NCI-H2196 treated with DMSO at 0.1 percent for 48 hours (cell line): Measurements from ENCODE around the gene C1QTNF3.
A peak's percentile ranks its signal among the peaks of the same experiment; 100 is the strongest.

Experiments
- DNase-seq: peaks from one replicate; lab custom pipeline; 2025; ENCODE audit not compliant: unreplicated experiment; lab: John Stamatoyannopoulos, UW

Gene C1QTNF3

DNA sequence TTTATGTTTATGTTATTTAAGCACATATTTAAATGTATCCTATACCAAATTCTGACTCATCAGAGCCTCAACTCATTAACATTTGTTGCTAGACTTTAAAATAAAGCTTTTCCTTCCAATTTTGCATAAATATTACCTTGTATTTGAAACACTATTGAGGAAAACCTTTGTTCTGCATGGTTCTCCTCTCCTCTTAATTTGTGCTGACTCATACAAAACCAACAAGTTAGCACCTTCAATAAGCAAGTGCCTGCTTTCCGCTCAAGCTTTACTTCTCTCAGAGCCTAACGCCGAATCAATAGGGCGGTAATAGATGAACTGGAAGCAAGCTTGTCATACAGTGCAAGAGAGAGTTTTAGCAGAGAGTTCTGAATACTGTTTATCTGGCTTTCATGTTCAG is 43.0 kb downstream of the C1QTNF3 start:
- no peak for DNase-seq

DNA sequence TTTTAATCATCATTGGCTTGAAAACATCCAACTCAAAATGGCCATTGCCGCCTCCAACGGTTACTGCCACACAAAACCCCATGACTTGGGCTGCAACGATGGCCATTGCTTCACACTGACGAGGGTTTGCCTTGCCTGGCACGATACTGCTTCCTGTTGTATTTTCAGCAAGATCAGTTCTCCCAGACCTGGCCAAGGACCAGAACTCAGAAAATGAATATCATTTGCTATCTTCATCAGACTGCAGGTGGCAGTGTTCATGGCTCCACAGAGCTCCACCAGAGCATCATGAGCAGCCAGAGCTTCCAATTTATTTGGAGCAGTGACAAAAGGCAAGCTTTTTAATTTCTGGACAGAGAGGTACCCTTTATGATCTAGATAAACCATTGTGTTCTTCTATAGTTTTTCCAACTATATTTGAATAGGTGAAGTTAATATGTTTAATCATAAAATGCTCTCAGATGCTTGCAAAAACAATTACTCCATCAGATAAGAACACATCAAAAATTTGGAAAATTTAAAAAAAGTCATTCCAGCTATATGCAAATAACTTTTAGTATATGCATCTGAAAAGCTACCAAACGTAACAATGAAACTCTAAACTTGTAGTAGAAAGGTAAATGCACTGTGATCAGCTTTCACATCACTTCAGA is 45.6 kb downstream of the C1QTNF3 start:
- DNase-seq = peak; percentile 96

DNA sequence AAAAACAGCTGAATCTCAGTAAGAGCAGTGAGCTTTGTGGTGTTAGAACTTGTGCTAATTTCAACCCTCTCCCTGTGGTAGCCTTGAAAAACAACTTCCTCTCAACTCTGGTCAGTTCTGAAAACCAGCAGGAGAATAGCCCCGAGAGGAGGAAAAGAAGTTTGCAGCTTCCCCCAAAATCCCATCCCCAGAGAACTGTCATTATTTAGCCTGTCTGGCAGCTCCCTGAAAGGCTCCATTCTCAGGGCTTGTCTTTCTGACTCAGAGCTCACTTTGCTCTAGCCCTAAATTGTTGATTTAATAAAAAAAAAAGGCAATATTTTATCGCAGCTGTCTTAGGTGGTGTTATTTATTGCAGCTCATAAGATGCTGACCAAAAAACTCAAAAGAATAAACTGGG is 47.1 kb downstream of the C1QTNF3 start:
- no peak for DNase-seq

GRCh38 chr5:33994845-33995244 is 48.2 kb downstream of the C1QTNF3 start:
- DNase-seq = no peak

DNA sequence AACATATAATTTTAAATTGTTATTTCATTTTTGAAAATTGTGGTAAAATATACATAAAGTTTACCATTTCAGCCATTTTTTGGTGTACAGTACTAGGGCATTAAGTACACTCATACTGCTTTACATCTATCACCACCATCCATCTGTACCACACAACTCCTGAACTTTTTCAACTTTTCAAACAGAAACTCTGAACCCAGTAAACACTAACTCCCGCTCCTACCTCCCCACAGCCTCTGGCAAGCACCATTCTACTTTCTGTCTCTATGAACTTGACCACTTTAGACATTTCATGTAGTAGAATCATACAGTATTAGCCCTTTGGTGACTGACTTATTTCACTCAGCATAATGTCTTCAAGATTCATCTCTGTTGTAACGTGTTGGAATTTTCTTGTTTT is 50.1 kb downstream of the C1QTNF3 start:
- no peak for DNase-seq

GRCh38 chr5:33985447-33985846 is 57.6 kb downstream of the C1QTNF3 start:
- DNase-seq = no peak

- DNase-seq = no peak
Observed at GRCh38 chr5:33984671-33985124, 58.3 kb downstream of the C1QTNF3 start, which contains the start of gene SLC45A2. TSS of gene SLC45A2 (minus strand) at chr5:33984693. CDS start at chr5:33984583, 110 bp downstream.

DNA sequence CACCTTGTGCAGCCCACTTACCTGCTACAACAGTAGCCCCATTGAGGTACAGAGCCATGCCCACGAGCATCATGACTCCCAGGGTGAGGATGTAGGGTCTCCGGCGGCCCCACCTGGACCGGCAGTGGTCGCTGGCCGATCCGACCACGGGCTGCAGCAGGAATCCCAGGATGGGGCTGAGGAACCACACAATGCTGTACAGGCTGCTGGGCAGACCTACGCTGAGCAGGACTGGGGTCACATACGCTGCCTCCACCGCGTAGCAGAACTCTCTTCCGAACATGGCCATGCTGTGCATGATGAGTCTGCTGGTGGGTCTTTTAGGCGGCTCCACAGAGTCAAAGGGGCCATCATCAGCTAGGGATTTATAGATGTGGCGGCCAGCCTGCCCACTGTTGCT is 58.8 kb downstream of the C1QTNF3 start:
- no peak for DNase-seq

GRCh38 chr5:33981408-33982162 is 61.4 kb downstream of the C1QTNF3 start:
- no peak for DNase-seq

GRCh38 chr5:33980030-33980429 is 63.0 kb downstream of the C1QTNF3 start:
- DNase-seq = no peak

DNA sequence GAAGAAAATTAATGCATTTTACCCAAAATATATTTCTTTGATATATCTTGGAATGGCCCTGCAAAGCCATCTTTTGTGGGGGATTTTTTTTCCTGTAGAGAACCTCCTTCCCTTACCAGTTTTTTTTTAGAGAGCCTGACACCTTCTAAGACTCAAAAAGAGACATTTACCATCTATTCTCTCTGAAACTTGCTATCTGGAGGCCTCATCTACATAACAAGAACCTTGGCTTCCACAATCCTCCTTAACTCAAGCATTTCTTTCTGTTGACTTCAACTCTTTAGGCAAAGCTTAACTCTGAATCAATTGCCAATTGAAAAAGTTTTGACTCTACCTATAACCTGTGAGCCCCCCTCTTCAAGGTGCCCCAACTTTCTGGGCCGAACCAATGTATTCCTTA is 64.7 kb downstream of the C1QTNF3 start:
- DNase-seq = no peak

DNA sequence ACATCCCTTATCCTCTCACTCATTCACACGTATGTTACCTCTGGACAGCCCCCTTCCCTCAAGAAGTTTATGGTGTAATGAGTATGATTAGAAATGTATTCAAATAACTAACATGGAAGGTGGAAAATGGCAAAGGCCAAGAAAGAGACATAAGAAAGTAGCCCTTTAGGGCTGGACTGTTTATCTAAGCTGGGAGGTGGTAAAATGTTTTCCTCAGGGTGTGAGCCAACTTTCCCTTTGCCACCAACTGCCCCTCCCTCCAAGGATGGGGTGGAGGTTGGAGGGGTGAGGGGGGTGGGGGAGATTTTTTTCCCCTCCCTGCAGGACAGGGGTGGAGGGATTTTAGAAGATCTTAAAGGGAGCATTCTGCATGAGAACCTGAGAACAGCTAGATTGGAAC is 66.7 kb downstream of the C1QTNF3 start:
- DNase-seq = no peak

DNA sequence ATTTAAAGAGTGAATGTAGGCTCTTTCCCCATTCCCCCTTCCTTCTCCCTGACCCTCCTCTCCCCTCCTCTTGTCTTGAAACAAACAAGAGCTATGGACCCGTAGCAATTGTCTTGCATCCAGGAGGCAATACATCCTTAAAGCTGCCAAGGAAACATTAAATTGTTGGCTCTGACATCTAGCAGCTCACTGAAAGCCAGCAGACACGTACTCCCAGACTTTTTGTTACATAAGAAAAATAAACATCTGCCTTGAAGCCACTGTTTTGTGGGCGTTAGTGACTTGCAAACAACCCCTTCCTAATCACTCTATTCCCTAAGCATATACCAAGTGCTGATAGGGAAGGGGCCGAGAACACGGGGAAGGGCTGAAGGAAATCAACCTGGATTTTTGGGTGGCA is 67.2 kb downstream of the C1QTNF3 start:
- no peak for DNase-seq

DNA sequence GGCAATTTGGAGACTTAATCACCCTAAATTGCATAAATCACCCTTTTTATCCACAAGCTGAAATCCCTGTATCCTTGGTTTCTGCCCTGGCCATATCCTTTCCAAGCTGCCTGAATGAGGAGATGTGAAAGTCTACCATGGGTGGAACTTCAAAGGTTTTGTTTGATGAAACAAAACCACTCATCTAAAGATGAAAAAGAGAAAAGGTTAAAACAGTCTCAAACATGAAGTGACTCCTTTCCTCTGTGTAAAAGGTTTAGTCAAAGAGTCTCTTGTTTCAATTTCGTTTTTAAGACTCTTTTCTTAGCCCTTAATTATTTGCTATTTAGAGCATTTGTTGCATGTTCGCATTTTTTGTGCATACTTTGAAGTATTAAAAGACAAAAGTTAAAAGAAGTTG is 69.7 kb downstream of the C1QTNF3 start:
- DNase-seq = no peak

DNA sequence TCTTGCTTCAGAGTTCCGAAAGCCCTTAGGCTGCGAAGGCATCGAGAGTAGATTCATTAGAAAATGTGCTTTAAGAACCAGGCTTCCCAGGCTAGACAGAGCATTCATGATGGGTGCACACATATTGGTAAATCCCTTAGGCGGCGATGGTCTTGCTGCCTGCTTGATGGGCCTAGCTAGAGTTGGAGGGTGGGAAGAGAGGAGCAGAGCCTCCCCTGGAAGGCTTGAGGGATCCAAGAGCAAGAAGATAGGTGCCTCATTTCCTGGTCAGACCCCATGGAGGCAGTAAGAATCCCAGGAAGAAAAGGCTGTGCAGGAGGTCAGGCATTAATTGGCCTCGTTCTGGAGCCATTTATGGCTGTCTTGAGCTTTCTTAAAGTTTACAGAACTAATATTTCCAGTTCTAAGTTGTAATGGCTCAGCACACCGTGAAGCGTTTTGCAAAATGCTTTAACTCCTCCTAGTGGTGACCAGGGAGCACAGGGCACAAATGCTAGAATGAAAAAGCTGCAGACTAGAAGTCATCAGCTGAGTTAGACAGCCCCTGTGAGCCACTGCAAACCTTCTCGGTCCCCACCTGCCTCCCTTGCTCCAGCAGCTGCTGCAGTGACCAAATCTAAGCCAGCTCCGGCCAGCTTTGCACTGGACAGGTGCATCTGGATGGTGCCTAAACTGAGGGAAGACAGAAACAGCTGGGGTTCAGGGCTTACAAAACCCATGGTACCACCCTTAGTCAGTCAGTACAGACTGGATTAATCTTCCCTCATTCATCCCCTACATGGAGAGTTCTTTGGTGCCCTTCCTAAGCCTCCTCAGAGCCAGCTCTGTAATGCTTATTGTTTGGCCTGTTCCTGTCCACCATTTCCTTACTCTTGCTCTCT is 73.2 kb downstream of the C1QTNF3 start:
- DNase-seq = no peak

DNA sequence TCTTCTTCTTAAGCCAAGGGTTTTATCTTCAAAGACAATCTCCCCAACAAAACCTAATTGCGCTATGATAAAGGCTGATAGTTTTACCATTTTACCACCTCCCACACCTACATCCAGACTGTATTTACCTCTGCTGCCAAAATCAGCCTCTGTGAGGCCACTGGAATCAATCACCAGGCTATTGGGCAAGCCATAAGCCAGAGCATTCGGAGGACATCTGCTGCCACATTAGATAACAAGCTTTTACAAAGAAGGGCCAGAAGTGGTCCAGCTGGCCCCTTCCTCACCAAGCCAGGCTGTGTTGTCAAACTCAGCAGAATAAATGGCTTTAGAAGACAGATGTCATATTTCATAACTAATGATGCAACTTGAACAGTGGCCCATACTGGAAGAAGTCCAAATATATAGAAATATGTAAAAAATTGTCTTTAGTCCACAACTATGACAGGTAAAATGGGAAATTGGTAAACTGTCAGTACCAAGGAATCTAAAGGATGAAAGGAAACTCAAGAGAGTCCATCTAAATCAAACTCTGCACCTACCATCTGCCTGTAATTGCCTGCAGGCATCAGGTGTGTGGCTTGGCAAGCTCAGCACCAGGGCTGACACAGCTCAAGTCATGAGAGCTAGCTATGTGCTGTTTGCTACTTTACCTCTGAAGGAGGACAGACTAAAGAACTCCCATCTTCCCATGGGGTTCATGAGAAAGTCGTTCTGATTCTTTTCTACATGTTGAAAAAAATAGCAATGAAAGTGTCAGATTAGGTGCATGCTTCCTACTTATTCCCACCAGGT is 74.6 kb downstream of the C1QTNF3 start:
- no peak for DNase-seq
